Neural cell (in vitro differentiated cells): ENCODE results near the gene MS4A6E.

Experiments used
- CTCF ChIP-seq: fragments of 450-650 bp; IDR thresholded peaks from 2 replicates; pipeline ENCODE4 v1.5.1; 2014; ENCODE audit warnings: antibody characterized with exemption, mild to moderate bottlenecking, moderate library complexity; ENCODE audit not compliant: poor library complexity, severe bottlenecking
- EP300 ChIP-seq: fragments of 450-650 bp; conservative IDR thresholded peaks from 2 replicates; pipeline ENCODE4 v1.6.1; 2014; ENCODE audit warnings: antibody characterized with exemption, mild to moderate bottlenecking, moderate library complexity; ENCODE audit not compliant: poor library complexity, severe bottlenecking
- EZH2 ChIP-seq: fragments of 200-600, 300-800 bp; shearing (Covaris generic), sonication (generic); IDR thresholded peaks from 2 replicates; pipeline ENCODE4 v1.6.1; 2014; ENCODE audit warnings: antibody characterized with exemption, low read length, borderline replicate concordance, mild to moderate bottlenecking; ENCODE audit not compliant: insufficient read depth, poor library complexity, severe bottlenecking
- MXI1 ChIP-seq: fragments of 450-650 bp; conservative IDR thresholded peaks from 2 replicates; pipeline ENCODE4 v1.6.1; 2014; ENCODE audit warnings: antibody characterized with exemption, mild to moderate bottlenecking; ENCODE audit not compliant: poor library complexity, severe bottlenecking
- POLR2AphosphoS5 ChIP-seq: IDR thresholded peaks from 2 replicates; pipeline ENCODE4 v1.6.1; 2012
- RAD21 ChIP-seq: fragments of 450-650 bp; conservative IDR thresholded peaks from 2 replicates; pipeline ENCODE4 v1.6.1; 2014; ENCODE audit warnings: antibody characterized with exemption, mild to moderate bottlenecking, moderate library complexity
- REST ChIP-seq: IDR thresholded peaks from 2 replicates; pipeline ENCODE4 v1.6.1; 2012; ENCODE audit warnings: borderline replicate concordance

- no peak for TF ChIP-seq CTCF
- TF ChIP-seq POLR2AphosphoS5: no peak
- no peak for TF ChIP-seq EZH2
- TF ChIP-seq REST: no peak
- no peak for TF ChIP-seq EP300
- TF ChIP-seq RAD21: no peak
- TF ChIP-seq MXI1: no peak
Measured at GRCh38 chr11:60305906-60306619, 21.0 kb upstream of the MS4A6E start.
